ENCODE data around the gene SURF2. TPM values are rescaled to one million over a fixed set of nuclear protein-coding genes. Genes with fewer than 3 reads are reported as not detected.

SURF2 gene
- total and polyA plus RNA-seq, 2 experiments from 2014 or later = 39.9 to 104 TPM

DNA sequence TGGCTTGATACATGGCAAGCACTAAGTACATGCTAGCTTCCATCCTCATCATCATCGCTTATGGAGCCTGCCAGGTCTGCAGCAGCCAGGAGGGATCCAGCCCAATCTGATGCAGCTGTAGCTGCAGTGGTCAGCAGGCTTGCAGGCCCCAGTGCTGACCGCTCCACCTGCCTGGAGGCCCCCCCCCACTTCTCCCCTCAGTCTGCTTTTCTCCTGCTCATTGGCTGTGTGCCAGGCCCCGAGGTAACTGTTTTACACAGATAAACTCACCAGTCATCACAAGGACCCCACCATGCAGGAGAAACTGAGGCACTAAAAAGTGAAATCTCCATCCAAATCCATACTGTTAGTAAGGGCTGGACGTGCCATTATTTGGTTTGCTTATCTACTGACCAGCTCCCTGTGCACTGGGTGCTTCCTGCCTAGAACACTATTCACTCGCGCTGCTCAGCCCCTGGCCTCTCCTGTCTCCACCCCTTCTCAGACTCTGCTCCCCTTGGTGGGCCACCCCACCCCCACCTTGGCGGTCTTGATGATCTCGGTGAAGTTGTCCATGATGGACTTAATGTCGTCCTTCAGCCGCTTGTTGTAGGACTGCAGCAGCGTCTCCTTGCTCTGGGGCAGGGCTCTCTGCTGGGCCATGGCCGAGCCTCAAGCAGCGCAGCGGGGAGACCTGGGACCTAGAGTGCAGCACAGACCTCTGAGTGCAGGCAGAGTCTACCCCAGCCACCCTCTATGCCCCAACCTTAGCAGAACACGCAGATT is 10.1 kb upstream of the SURF2 start (continued):
- TF ChIP-seq, protein P1, sequence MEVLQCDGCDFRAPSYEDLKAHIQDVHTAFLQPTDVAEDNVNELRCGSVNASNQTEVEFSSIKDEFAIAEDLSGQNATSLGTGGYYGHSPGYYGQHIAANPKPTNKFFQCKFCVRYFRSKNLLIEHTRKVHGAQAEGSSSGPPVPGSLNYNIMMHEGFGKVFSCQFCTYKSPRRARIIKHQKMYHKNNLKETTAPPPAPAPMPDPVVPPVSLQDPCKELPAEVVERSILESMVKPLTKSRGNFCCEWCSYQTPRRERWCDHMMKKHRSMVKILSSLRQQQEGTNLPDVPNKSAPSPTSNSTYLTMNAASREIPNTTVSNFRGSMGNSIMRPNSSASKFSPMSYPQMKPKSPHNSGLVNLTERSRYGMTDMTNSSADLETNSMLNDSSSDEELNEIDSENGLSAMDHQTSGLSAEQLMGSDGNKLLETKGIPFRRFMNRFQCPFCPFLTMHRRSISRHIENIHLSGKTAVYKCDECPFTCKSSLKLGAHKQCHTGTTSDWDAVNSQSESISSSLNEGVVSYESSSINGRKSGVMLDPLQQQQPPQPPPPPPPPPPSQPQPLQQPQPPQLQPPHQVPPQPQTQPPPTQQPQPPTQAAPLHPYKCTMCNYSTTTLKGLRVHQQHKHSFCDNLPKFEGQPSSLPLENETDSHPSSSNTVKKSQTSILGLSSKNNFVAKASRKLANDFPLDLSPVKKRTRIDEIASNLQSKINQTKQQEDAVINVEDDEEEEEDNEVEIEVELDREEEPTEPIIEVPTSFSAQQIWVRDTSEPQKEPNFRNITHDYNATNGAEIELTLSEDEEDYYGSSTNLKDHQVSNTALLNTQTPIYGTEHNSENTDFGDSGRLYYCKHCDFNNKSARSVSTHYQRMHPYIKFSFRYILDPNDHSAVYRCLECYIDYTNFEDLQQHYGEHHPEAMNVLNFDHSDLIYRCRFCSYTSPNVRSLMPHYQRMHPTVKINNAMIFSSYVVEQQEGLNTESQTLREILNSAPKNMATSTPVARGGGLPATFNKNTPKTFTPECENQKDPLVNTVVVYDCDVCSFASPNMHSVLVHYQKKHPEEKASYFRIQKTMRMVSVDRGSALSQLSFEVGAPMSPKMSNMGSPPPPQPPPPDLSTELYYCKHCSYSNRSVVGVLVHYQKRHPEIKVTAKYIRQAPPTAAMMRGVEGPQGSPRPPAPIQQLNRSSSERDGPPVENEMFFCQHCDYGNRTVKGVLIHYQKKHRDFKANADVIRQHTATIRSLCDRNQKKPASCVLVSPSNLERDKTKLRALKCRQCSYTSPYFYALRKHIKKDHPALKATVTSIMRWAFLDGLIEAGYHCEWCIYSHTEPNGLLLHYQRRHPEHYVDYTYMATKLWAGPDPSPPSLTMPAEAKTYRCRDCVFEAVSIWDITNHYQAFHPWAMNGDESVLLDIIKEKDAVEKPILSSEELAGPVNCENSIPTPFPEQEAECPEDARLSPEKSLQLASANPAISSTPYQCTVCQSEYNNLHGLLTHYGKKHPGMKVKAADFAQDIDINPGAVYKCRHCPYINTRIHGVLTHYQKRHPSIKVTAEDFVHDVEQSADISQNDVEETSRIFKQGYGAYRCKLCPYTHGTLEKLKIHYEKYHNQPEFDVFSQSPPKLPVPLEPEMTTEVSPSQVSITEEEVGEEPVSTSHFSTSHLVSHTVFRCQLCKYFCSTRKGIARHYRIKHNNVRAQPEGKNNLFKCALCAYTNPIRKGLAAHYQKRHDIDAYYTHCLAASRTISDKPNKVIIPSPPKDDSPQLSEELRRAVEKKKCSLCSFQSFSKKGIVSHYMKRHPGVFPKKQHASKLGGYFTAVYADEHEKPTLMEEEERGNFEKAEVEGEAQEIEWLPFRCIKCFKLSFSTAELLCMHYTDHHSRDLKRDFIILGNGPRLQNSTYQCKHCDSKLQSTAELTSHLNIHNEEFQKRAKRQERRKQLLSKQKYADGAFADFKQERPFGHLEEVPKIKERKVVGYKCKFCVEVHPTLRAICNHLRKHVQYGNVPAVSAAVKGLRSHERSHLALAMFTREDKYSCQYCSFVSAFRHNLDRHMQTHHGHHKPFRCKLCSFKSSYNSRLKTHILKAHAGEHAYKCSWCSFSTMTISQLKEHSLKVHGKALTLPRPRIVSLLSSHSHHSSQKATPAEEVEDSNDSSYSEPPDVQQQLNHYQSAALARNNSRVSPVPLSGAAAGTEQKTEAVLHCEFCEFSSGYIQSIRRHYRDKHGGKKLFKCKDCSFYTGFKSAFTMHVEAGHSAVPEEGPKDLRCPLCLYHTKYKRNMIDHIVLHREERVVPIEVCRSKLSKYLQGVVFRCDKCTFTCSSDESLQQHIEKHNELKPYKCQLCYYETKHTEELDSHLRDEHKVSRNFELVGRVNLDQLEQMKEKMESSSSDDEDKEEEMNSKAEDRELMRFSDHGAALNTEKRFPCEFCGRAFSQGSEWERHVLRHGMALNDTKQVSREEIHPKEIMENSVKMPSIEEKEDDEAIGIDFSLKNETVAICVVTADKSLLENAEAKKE (CRISPR knock-in tag; IDR thresholded peaks at IDR 0.05) = no peak

- Histone ChIP-seq H3K79me2 (replicated peaks; ENCODE audit: insufficient read depth) (peaks cover 43% of the 10 kb centered on the region), H2AFZ (no peak overlapping the region), H3K4me3 (peak overlapping the region; percentile 98), H3K36me3 (ENCODE audit: insufficient read depth) (peaks cover 46% of the 10 kb centered on the region), H3K4me1 (ENCODE audit: insufficient read depth) (peaks cover 20% of the 10 kb centered on the region), H3K27ac (ENCODE audit: low read depth) (no peak overlapping the region), H3K4me2 (peak overlapping the region; percentile 97), H3F3A (replicated peaks; ENCODE audit: low read depth) (peaks cover 53% of the 10 kb centered on the region), H4K20me1 (replicated peaks; ENCODE audit: insufficient read depth) (peaks cover 50% of the 10 kb centered on the region), H3K27me3 (ENCODE audit: insufficient read depth) (no peaks in the 10 kb centered on the region), H3K9me2 (ENCODE audit: insufficient read depth) (no peaks in the 10 kb centered on the region)
- Mint-ChIP-seq H3K4me1 (peaks cover 23% of the 10 kb centered on the region), H3K4me3 (peak overlapping the region; percentile 94), H3K27me3 (ENCODE audit: insufficient read depth, low read depth, poor library complexity) (peaks cover 25% of the 10 kb centered on the region), H3K27ac (peak overlapping the region; percentile 100), H3K9me3 (no peaks in the 10 kb centered on the region; the same call in 1 of the 3 replicates), H3K36me3 (ENCODE audit: low read depth) (peaks cover 89% of the 10 kb centered on the region)
- DNase-seq (ENCODE audit: low spot score) (peak; percentile 62), ATAC-seq (peak; percentile 54)
- TF ChIP-seq NANOG (IDR thresholded peaks at IDR 0.05; ENCODE audit: borderline replicate concordance) (no peak), ZNF331 (CRISPR knock-in tag; IDR thresholded peaks at IDR 0.05; ENCODE audit: low read depth) (no peak)
- TF ChIP-seq, protein P2, sequence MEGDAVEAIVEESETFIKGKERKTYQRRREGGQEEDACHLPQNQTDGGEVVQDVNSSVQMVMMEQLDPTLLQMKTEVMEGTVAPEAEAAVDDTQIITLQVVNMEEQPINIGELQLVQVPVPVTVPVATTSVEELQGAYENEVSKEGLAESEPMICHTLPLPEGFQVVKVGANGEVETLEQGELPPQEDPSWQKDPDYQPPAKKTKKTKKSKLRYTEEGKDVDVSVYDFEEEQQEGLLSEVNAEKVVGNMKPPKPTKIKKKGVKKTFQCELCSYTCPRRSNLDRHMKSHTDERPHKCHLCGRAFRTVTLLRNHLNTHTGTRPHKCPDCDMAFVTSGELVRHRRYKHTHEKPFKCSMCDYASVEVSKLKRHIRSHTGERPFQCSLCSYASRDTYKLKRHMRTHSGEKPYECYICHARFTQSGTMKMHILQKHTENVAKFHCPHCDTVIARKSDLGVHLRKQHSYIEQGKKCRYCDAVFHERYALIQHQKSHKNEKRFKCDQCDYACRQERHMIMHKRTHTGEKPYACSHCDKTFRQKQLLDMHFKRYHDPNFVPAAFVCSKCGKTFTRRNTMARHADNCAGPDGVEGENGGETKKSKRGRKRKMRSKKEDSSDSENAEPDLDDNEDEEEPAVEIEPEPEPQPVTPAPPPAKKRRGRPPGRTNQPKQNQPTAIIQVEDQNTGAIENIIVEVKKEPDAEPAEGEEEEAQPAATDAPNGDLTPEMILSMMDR (conservative IDR thresholded peaks at IDR 0.05; ENCODE audit: low read depth in 2 of 2) = no peak
- TF ChIP-seq, protein P1 (CRISPR knock-in tag; IDR thresholded peaks at IDR 0.05) = no peak
Observed at GRCh38 chr9:133347515-133347984, 8.8 kb upstream of the SURF2 start.
